B cell (primary cell): ENCODE measurements around the gene LMOD2.

Source experiments
- EZH2 ChIP-seq: IDR thresholded peaks from 2 replicates; pipeline ENCODE4 v1.6.1; 2012; ENCODE audit warnings: borderline replicate concordance, low read depth, mild to moderate bottlenecking, moderate library complexity, low read length; ENCODE audit not compliant: insufficient read depth, poor library complexity, severe bottlenecking
- TF ChIP-seq, protein P1 (sequence below): fragments of 200-600 bp; IDR thresholded peaks from one replicate; pipeline ENCODE4 v1.8.0; 2022; ENCODE audit warnings: antibody characterized with exemption, mild to moderate bottlenecking

DNA sequence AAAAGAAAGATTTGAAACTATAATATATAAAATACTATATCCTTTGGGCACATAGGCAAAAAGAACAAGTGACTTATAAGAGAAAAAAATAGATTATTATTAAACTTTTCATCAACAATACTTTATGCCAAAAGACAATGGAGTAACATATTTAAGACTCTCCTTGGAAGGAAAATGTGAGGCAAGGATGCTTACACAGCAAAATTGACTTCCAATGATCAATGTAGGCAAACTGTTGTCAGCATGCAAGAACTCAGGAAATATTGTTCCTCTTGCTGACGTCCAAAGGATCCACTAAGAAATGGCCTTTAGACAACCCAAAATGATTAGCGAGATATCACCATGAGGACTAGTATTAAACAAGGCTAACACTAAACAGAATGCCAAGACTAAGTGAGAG lies 22.9 kb upstream of the LMOD2 start:
- TF ChIP-seq, protein P1, sequence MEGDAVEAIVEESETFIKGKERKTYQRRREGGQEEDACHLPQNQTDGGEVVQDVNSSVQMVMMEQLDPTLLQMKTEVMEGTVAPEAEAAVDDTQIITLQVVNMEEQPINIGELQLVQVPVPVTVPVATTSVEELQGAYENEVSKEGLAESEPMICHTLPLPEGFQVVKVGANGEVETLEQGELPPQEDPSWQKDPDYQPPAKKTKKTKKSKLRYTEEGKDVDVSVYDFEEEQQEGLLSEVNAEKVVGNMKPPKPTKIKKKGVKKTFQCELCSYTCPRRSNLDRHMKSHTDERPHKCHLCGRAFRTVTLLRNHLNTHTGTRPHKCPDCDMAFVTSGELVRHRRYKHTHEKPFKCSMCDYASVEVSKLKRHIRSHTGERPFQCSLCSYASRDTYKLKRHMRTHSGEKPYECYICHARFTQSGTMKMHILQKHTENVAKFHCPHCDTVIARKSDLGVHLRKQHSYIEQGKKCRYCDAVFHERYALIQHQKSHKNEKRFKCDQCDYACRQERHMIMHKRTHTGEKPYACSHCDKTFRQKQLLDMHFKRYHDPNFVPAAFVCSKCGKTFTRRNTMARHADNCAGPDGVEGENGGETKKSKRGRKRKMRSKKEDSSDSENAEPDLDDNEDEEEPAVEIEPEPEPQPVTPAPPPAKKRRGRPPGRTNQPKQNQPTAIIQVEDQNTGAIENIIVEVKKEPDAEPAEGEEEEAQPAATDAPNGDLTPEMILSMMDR, result no peak
- TF ChIP-seq EZH2, result no peak
